ENCODE results near the gene SHB. TPM values are rescaled to one million over a fixed set of nuclear protein-coding genes. Genes with fewer than 3 reads are reported as not detected.

Gene SHB
- polyA plus RNA-seq, 2 of the 4 experiments (the other 2 are of a cell fraction), result 15.4 to 22.0 TPM

- H3K9me3 ChIP-seq, result no peaks in the 10 kb centered on the region
- ChIA-PET CTCF (interaction anchor here (1.3 to 9.1 kb wide), 6 partner anchors 12 to 39 kb away, joined by 3 to 73 read pairs (median 4); partner anchors contain the start of gene SHB), POLR2A (interaction anchor here (0.6 kb wide), 1 partner anchor 19 kb away, joined by 3 read pairs; no protein-coding TSS in a partner anchor)
- no peak overlapping the region for H3K4me3 ChIP-seq
- no peak overlapping the region for H3K4me2 ChIP-seq
- 99% methylated on average over 3 of the region's 3 CpGs for WGBS (ENCODE audit: missing lambda C conversion rate)
- H3K4me1 ChIP-seq, result peaks cover 93% of the 10 kb centered on the region
- peak overlapping the region in 1 of 2 experiments; percentile 97; a peak in 2 of 6 replicates for H3K27ac ChIP-seq
- ATAC-seq, result no peak
- TF ChIP-seq KDM1A (IDR thresholded peaks at IDR 0.05; ENCODE audit: low read depth) (peak; percentile 61; the same call in 1 of the 2 replicates), ZC3H11A (IDR thresholded peaks at IDR 0.05) (no peak), MAFK (IDR thresholded peaks at IDR 0.05; ENCODE audit: partially characterized antibody) (no peak)
- FAIRE-seq, result no peak
- DNase-seq (ENCODE audit: low read depth in 1 of 2, low spot score in 1 of 2), result no peak
Observed at GRCh38 chr9:38030658-38031057, 38.4 kb downstream of the SHB start.

GRCh38 chr9:38029915-38030638 lies 39.0 kb downstream of the SHB start:
- DNase-seq (ENCODE audit: low read depth in 1 of 2, low spot score in 1 of 2) (no peak), ATAC-seq (no peak), FAIRE-seq (no peak)
- no peak for TF ChIP-seq JUN (IDR thresholded peaks at IDR 0.05)
- no peak for TF ChIP-seq MAX (IDR thresholded peaks at IDR 0.05)
- TF ChIP-seq RAD21 (conservative IDR thresholded peaks at IDR 0.05 in 1 of 2, IDR thresholded peaks at IDR 0.05 in 1 of 2), result no peak
- no peak for TF ChIP-seq CHD4 (IDR thresholded peaks at IDR 0.05; ENCODE audit: borderline replicate concordance)
- TF ChIP-seq EHF (CRISPR knock-in tag; IDR thresholded peaks at IDR 0.05), result no peak
- no peak for TF ChIP-seq FOSB (CRISPR knock-in tag; IDR thresholded peaks at IDR 0.05)
- no peak for TF ChIP-seq NFE2L2 (conservative IDR thresholded peaks at IDR 0.05; ENCODE audit: low read length)
- TF ChIP-seq CEBPB (IDR thresholded peaks at IDR 0.05), result no peak
- TF ChIP-seq FOXS1 (CRISPR knock-in tag; IDR thresholded peaks at IDR 0.05), result no peak
- no peak for TF ChIP-seq MAFK (IDR thresholded peaks at IDR 0.05; ENCODE audit: partially characterized antibody)
- TF ChIP-seq E2F6 (IDR thresholded peaks at IDR 0.05; ENCODE audit: borderline replicate concordance, low read depth), result no peak
- no peak for TF ChIP-seq FOSL2 (IDR thresholded peaks at IDR 0.05)
- no peak for TF ChIP-seq FOSL2 (CRISPR knock-in tag; IDR thresholded peaks at IDR 0.05)
- TF ChIP-seq EP300 (IDR thresholded peaks at IDR 0.05), result no peak
- no peak for TF ChIP-seq RFX5 (IDR thresholded peaks at IDR 0.05)
- ChIA-PET CTCF (interaction anchor here (1.6 to 9.1 kb wide), 4 partner anchors 12 to 37 kb away, joined by 4 to 73 read pairs (median 4); no protein-coding TSS in a partner anchor), POLR2A (interaction anchor here (0.6 kb wide), 1 partner anchor 19 kb away, joined by 3 read pairs; no protein-coding TSS in a partner anchor)
- Histone ChIP-seq H3K4me3 (no peak overlapping the region), H3K4me1 (peaks cover 93% of the 10 kb centered on the region), H3K27ac (peak overlapping the region in 1 of 2 experiments; percentile 97; a peak in 3 of 6 replicates), H3K4me2 (no peak overlapping the region), H3K9me3 (no peaks in the 10 kb centered on the region)
- WGBS (ENCODE audit: missing lambda C conversion rate), result 92% methylated on average over 9 of the region's 9 CpGs

- Histone ChIP-seq H3K27ac (peak overlapping the region; percentile 84 to 97), H3K9me3 (no peaks in the 10 kb centered on the region), H3K4me2 (peak overlapping the region; percentile 67), H3K4me3 (no peak overlapping the region), H3K4me1 (peaks cover 96% of the 10 kb centered on the region)
- ChIA-PET CTCF (interaction anchor here (1.1 to 3.8 kb wide), 7 partner anchors 8 to 114 kb away, joined by 3 to 28 read pairs (median 7); partner anchors contain the start of gene SHB), POLR2A (interaction anchor here (1.4 kb wide), 1 partner anchor 36 kb away, joined by 3 read pairs; no protein-coding TSS in a partner anchor)
- FAIRE-seq (no peak), DNase-seq (ENCODE audit: low read depth in 1 of 2, low spot score in 1 of 2) (no peak), ATAC-seq (no peak)
- TF ChIP-seq ESRRA (IDR thresholded peaks at IDR 0.05; ENCODE audit: borderline replicate concordance, low read length) (no peak), RARB (CRISPR knock-in tag; IDR thresholded peaks at IDR 0.05) (no peak), HES2 (IDR thresholded peaks at IDR 0.05) (no peak), E2F6 (IDR thresholded peaks at IDR 0.05; ENCODE audit: borderline replicate concordance, low read depth) (no peak)
- WGBS (ENCODE audit: missing lambda C conversion rate), result 82% methylated on average over 6 of the region's 6 CpGs
Observed at GRCh38 chr9:38027714-38028113, 41.3 kb downstream of the SHB start.

Measured in A549 (cell line).